SK-N-SH (cell line): Measurements from ENCODE around the gene UTP4. TPM values are rescaled to one million over a fixed set of nuclear protein-coding genes. Genes with fewer than 3 reads are reported as not detected.
A peak's percentile ranks its signal among the peaks of the same experiment; 100 is the strongest.

Experiments
- CTCF ChIA-PET: fragments of 300-600, 350-600 bp; formaldehyde crosslinking; extraction: SDS; loops from one replicate; lab custom pipeline; 2021; lab: Yijun Ruan, JAX
- POLR2A ChIA-PET: fragments of 350-600 bp; sonication (Branson Sonifier 250); formaldehyde crosslinking; extraction: SDS; loops from one replicate; lab custom pipeline; 2020; ENCODE audit warnings: antibody characterized with exemption, inconsistent platforms; lab: Yijun Ruan, JAX
- DNase-seq: peaks from one replicate; pipeline ENCODE4 v3.0.0; 2012
- H2AFZ ChIP-seq: fragments of 200-600 bp; sonication (generic); 2 replicates; pipeline ENCODE4 v1.8.1; 2016; ENCODE audit warnings: antibody characterized with exemption, mild to moderate bottlenecking, low read depth
- H3F3A ChIP-seq: fragments of 200-600 bp; sonication (generic); replicated peaks from 2 replicates; pipeline ENCODE3; 2016; ENCODE audit warnings: antibody characterized with exemption, mild to moderate bottlenecking; ENCODE audit not compliant: insufficient read depth
- H3K27ac ChIP-seq, 2 experiments: fragments of 200-500 bp in 1 of 2; fragments of 200-600 bp in 1 of 2; sonication (Bioruptor generic) in 1 of 2; sonication (generic), shearing (Covaris generic) in 1 of 2; 2 replicates each; pipeline versions ENCODE4 v1.5.1 to v1.6.1; 2014 to 2016; ENCODE audit warnings: low read depth in 2 of 2, inconsistent platforms in 1 of 2, low read length in 1 of 2, mild to moderate bottlenecking in 1 of 2, mixed read lengths in 1 of 2
- H3K27me3 ChIP-seq: fragments of 200-600 bp; sonication (generic), shearing (Covaris generic); 2 replicates; pipeline ENCODE4 v1.6.1; 2016; ENCODE audit warnings: mixed run types; ENCODE audit not compliant: insufficient read depth
- H3K36me3 ChIP-seq, 2 experiments: fragments of 200-500 bp in 1 of 2; fragments of 200-600 bp in 1 of 2; sonication (Bioruptor generic) in 1 of 2; sonication (generic) in 1 of 2; replicated peaks in 1 of 2; 2 replicates each; pipeline versions ENCODE3 to v1.5.1; 2014 to 2016; ENCODE audit warnings: low read length in 1 of 2, mild to moderate bottlenecking in 1 of 2; ENCODE audit not compliant: insufficient read depth in 2 of 2, control insufficient read depth in 1 of 2
- H3K4me1 ChIP-seq, 2 experiments: fragments of 200-500 bp in 1 of 2; fragments of 200-600 bp in 1 of 2; sonication (Bioruptor generic) in 1 of 2; sonication (generic), shearing (Covaris generic) in 1 of 2; 2 replicates each; pipeline versions ENCODE4 v1.5.1 to v1.6.1; 2014 to 2016; ENCODE audit warnings: low read depth in 1 of 2, low read length in 1 of 2, mixed run types in 1 of 2; ENCODE audit not compliant: insufficient read depth in 2 of 2, control insufficient read depth in 1 of 2
- H3K4me2 ChIP-seq: fragments of 200-600 bp; sonication (generic), shearing (Covaris generic); 2 replicates; pipeline ENCODE4 v1.6.1; 2017; ENCODE audit warnings: mixed run types
- H3K4me3 ChIP-seq, 2 experiments: fragments of 200-500 bp in 1 of 2; fragments of 200-600 bp in 1 of 2; sonication (Bioruptor generic) in 1 of 2; sonication (generic), shearing (Covaris generic) in 1 of 2; 2 replicates each; pipeline versions ENCODE4 v1.5.1 to v1.8.1; 2014 to 2016; ENCODE audit warnings: low read depth in 2 of 2, inconsistent platforms in 1 of 2, low read length in 1 of 2, mild to moderate bottlenecking in 1 of 2, mixed read lengths in 1 of 2, moderate library complexity in 1 of 2
- H3K79me2 ChIP-seq: fragments of 200-600 bp; sonication (generic); 2 replicates; pipeline ENCODE4 v1.8.1; 2017; ENCODE audit warnings: mild to moderate bottlenecking; ENCODE audit not compliant: insufficient read depth
- H3K9ac ChIP-seq: fragments of 200-600 bp; sonication (generic); 2 replicates; pipeline ENCODE4 v1.6.1; 2017; ENCODE audit warnings: mixed run types
- H3K9me2 ChIP-seq: fragments of 200-600 bp; sonication (generic); 2 replicates; pipeline ENCODE4 v1.6.1; 2017; ENCODE audit warnings: mixed run types
- H3K9me3 ChIP-seq: fragments of 200-600 bp; sonication (generic); 2 replicates; pipeline ENCODE4 v1.6.1; 2017; ENCODE audit warnings: mixed run types, mild to moderate bottlenecking, moderate library complexity
- H4K20me1 ChIP-seq: fragments of 200-600 bp; sonication (generic); 2 replicates; pipeline ENCODE4 v1.6.1; 2017; ENCODE audit warnings: mild to moderate bottlenecking, mixed run types; ENCODE audit not compliant: insufficient read depth
- CHD2 ChIP-seq: fragments of 150-350 bp; IDR thresholded peaks from 2 replicates; pipeline ENCODE4 v1.6.1; 2018; ENCODE audit warnings: low read length; ENCODE audit not compliant: partially characterized antibody
- CTCF ChIP-seq: fragments of 200-600 bp; sonication (generic); IDR thresholded peaks from 2 replicates; pipeline ENCODE4 v1.6.1; 2017; ENCODE audit warnings: antibody characterized with exemption, mild to moderate bottlenecking, moderate library complexity
- ELF1 ChIP-seq: IDR thresholded peaks from 2 replicates; pipeline ENCODE4 v1.4.0; 2012
- FOXJ3 ChIP-seq: sonication (generic); formaldehyde crosslinking; IDR thresholded peaks from 2 replicates; pipeline ENCODE4 v1.5.1; 2020; ENCODE audit warnings: mild to moderate bottlenecking, missing genetic modification reagents
- GATA2 ChIP-seq: sonication (generic); formaldehyde crosslinking; IDR thresholded peaks from 2 replicates; pipeline ENCODE4 v1.5.0; 2020; ENCODE audit warnings: mild to moderate bottlenecking, missing genetic modification reagents
- JUND ChIP-seq: IDR thresholded peaks from 2 replicates; pipeline ENCODE4 v1.4.0; 2012
- MAX ChIP-seq: IDR thresholded peaks from 2 replicates; pipeline ENCODE4 v1.4.0; 2012; ENCODE audit warnings: low read depth
- NFIC ChIP-seq: IDR thresholded peaks from 2 replicates; pipeline ENCODE4 v1.4.0; 2012; ENCODE audit warnings: borderline replicate concordance
- NRF1 ChIP-seq: IDR thresholded peaks from 2 replicates; pipeline ENCODE4 v1.6.1; 2012; ENCODE audit warnings: low read depth, mild to moderate bottlenecking, low read length
- PBX3 ChIP-seq: IDR thresholded peaks from 2 replicates; pipeline ENCODE4; 2012
- POLR2AphosphoS5 ChIP-seq: IDR thresholded peaks from 2 replicates; pipeline ENCODE4 v1.6.1; 2012; ENCODE audit warnings: low read depth, low read length
- REST ChIP-seq: IDR thresholded peaks from 2 replicates; pipeline ENCODE4 v1.6.1; 2012; ENCODE audit warnings: mild to moderate bottlenecking, low read depth, low read length, moderate library complexity
- RFX5 ChIP-seq: IDR thresholded peaks from 2 replicates; pipeline ENCODE4 v1.6.1; 2012; ENCODE audit warnings: mild to moderate bottlenecking, improper control_type of control experiment, low read length
- SIN3A ChIP-seq: IDR thresholded peaks from 2 replicates; pipeline ENCODE4 v1.6.1; 2012; ENCODE audit warnings: low read depth, mild to moderate bottlenecking, low read length, moderate library complexity, borderline replicate concordance
- TAF1 ChIP-seq: IDR thresholded peaks from 2 replicates; pipeline ENCODE4 v1.6.1; 2012; ENCODE audit warnings: low read depth, mild to moderate bottlenecking, low read length, moderate library complexity, borderline replicate concordance
- TCF12 ChIP-seq: IDR thresholded peaks from 2 replicates; pipeline ENCODE4 v1.4.0; 2012
- YY1 ChIP-seq: IDR thresholded peaks from 2 replicates; pipeline ENCODE4 v1.4.0; 2012; ENCODE audit warnings: low read depth, mild to moderate bottlenecking
- WGBS: methylation state at CpG from one replicate; pipeline ENCODE4 v1.1.6; 2017; ENCODE audit warnings: low lambda C conversion rate; 5-methylcytosine and 5-hydroxymethylcytosine counted together
- polyA plus RNA-seq, 3 experiments: library from polyadenylated mRNA; depleted of rRNA; stranded (reverse); fragments of >200 nt; gene quantifications; 2 replicates each; pipeline ENCODE4 v1.2.3, GENCODE V29; 2012
- TF ChIP-seq, protein P1 (sequence below): fragments of 150-350 bp; IDR thresholded peaks from 2 replicates; pipeline ENCODE4 v1.6.1; 2017; ENCODE audit warnings: antibody characterized with exemption, low read length, low read depth, borderline replicate concordance

Gene UTP4
- polyA plus RNA-seq, 1 of the 3 experiments (the other 2 are of a cell fraction), result 66.5 TPM

- no peak for TF ChIP-seq PBX3
- no peak for TF ChIP-seq NFIC
These were observed 58.1 kb downstream of the UTP4 start (continued) for GRCh38 chr16:69190598-69190997.

DNA sequence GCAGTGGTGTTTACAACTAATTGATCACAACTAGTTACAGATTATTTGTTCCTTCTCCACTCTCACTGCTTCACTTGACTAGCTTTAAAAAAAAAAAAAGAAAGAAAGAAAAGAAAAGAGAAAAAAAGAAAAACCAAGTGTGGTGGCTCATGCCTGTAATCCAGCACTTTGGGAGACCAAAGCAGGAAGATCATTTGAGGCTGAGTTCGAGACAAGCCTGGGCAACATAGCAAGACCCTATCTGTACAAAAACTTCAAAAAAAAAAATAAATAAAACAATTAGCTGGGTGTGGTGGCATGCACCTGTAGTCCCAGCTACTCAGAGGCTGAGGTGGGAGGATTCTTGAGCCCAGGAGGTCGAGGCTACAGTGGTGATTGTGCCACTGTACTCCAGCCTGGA, 58.7 kb downstream of the UTP4 start:
- Histone ChIP-seq H3K4me2 (no peak overlapping the region), H3K36me3 (no peaks in the 10 kb centered on the region), H3K27me3 (no peaks in the 10 kb centered on the region), H3K4me1 (peaks cover 21 to 23% of the 10 kb centered on the region in 2 experiments; a peak in 2 of 4 replicates), H2AFZ (no peak overlapping the region), H3K4me3 (no peak overlapping the region), H3K27ac (no peak overlapping the region), H3K9me3 (no peaks in the 10 kb centered on the region), H3F3A (peaks cover 4% of the 10 kb centered on the region), H4K20me1 (peaks cover 52% of the 10 kb centered on the region), H3K79me2 (peaks cover 86% of the 10 kb centered on the region), H3K9me2 (no peaks in the 10 kb centered on the region), H3K9ac (no peak overlapping the region)
- ChIA-PET CTCF (interaction anchor here (0.7 kb wide), 1 partner anchor 89 kb away, joined by 3 read pairs; no protein-coding TSS in a partner anchor), POLR2A (no interaction called here)
- 84% methylated on average over 2 of the region's 2 CpGs for WGBS
- TF ChIP-seq SIN3A (no peak), TAF1 (no peak), TCF12 (no peak), YY1 (no peak)
- no peak for DNase-seq

DNA sequence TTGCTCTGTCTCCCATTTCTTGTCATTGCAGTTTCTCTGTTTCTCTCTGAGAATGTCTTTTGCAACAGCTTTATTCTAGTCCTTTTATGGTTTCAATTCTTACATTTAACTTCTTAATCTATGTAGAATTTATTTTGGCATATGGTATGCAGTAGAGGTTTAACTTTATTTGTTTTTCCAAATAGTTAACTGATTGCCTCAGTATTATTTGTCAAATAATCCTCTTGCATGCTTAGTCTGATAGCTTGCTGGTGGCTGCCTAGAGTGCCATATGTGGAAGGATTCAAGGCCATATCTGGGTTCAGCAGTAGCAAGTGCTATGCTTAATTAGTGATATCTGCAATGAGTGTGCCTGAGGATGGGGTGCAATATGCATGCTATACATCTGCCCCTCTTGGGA, 61.4 kb downstream of the UTP4 start:
- no peak overlapping the region for H3K4me2 ChIP-seq
- H3K27ac ChIP-seq, result no peak overlapping the region
- no peak overlapping the region for H3K9ac ChIP-seq
- no peaks in the 10 kb centered on the region for H3K27me3 ChIP-seq
- peaks cover 52% of the 10 kb centered on the region for H4K20me1 ChIP-seq
- CTCF ChIA-PET, result no interaction called here
- H2AFZ ChIP-seq, result no peak overlapping the region
- no peaks in the 10 kb centered on the region for H3K9me3 ChIP-seq
- H3K79me2 ChIP-seq, result peaks cover 98% of the 10 kb centered on the region
- H3K4me1 ChIP-seq, result peaks cover 15 to 21% of the 10 kb centered on the region in 2 experiments; a peak in 2 of 4 replicates
- no peaks in the 10 kb centered on the region for H3K9me2 ChIP-seq
- peaks cover 4% of the 10 kb centered on the region for H3F3A ChIP-seq
- POLR2A ChIA-PET, result no interaction called here
- H3K36me3 ChIP-seq, result no peaks in the 10 kb centered on the region
- no peak overlapping the region for H3K4me3 ChIP-seq
- DNase-seq, result peak; percentile 27
- TF ChIP-seq TAF1 (no peak), POLR2AphosphoS5 (no peak), ELF1 (no peak), MAX (no peak), PBX3 (no peak), REST (no peak), SIN3A (no peak), RFX5 (no peak), FOXJ3 (CRISPR knock-in tag) (no peak), NRF1 (no peak), GATA2 (no peak), CTCF (no peak), JUND (no peak), CHD2 (no peak)
- TF ChIP-seq, protein P1, sequence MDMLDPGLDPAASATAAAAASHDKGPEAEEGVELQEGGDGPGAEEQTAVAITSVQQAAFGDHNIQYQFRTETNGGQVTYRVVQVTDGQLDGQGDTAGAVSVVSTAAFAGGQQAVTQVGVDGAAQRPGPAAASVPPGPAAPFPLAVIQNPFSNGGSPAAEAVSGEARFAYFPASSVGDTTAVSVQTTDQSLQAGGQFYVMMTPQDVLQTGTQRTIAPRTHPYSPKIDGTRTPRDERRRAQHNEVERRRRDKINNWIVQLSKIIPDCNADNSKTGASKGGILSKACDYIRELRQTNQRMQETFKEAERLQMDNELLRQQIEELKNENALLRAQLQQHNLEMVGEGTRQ, result no peak
